Sigmoid colon (tissue), 7 donors: ENCODE results near the gene IL1RAPL2. TPM values are rescaled to one million over a fixed set of nuclear protein-coding genes. Genes with fewer than 3 reads are reported as not detected.

Source experiments
- DNase-seq: peaks from one replicate; pipeline ENCODE4 v3.0.0-alpha.2; 2019
- H3K27ac ChIP-seq, 4 donors: fragments of 200-600 bp; sonication (generic); one replicate each; pipeline ENCODE4 v1.5.1; 2016 to 2019; ENCODE audit warnings: mild to moderate bottlenecking in 1 of 4
- H3K27me3 ChIP-seq, 3 donors: fragments of 200-600 bp; sonication (generic); one replicate each; pipeline ENCODE4 v1.5.1; 2019; ENCODE audit warnings: mild to moderate bottlenecking in 1 of 3
- H3K36me3 ChIP-seq, 4 donors: fragments of 200-600 bp; sonication (generic); one replicate each; pipeline ENCODE4 v1.5.1; 2016 to 2019
- H3K4me1 ChIP-seq, 4 donors: fragments of 200-600 bp; sonication (generic); one replicate each; pipeline ENCODE4 v1.5.1; 2017 to 2019
- H3K4me3 ChIP-seq, 4 donors: fragments of 200-600 bp; sonication (generic); one replicate each; pipeline ENCODE4 v1.5.1; 2017 to 2019; ENCODE audit warnings: mild to moderate bottlenecking in 2 of 4, moderate library complexity in 1 of 4
- H3K9me3 ChIP-seq, 4 donors: fragments of 200-600 bp in 3 of 4; sonication (generic) in 3 of 4; one replicate each; pipeline versions ENCODE4 v1.5.1 to v1.6.1; 2013 to 2019
- EP300 ChIP-seq, 4 donors: sonication (generic); formaldehyde crosslinking; IDR thresholded peaks; one replicate each; pipeline ENCODE4 v1.6.1; 2017; ENCODE audit warnings: antibody characterized with exemption in 4 of 4
- POLR2A ChIP-seq, 2 donors: fragments of 450-650 bp; IDR thresholded peaks; one replicate each; pipeline ENCODE4 v1.6.1; 2016; ENCODE audit warnings: antibody characterized with exemption in 2 of 2, mild to moderate bottlenecking in 2 of 2, moderate library complexity in 2 of 2
- POLR2AphosphoS5 ChIP-seq, 4 donors: sonication (generic); formaldehyde crosslinking; IDR thresholded peaks; one replicate each; pipeline ENCODE4 v1.6.1; 2017; ENCODE audit warnings: antibody characterized with exemption in 4 of 4
- WGBS, 2 donors: extraction: QIAGEN DNeasy Blood & Tissue Kit; methylation state at CpG; one replicate each; pipeline ENCODE4 v1.1.7; 2013; 5-methylcytosine and 5-hydroxymethylcytosine counted together
- intact Hi-C: fragments of 100-400 bp; cut with DNase I; formaldehyde crosslinking; loops from one replicate; pipeline ENCODE4 v1.15.1; 2023
- polyA plus RNA-seq, 3 donors: library from polyadenylated mRNA; stranded (reverse); fragments of 200-250 nt; gene quantifications; one replicate each; pipeline ENCODE4 v1.2.3, GENCODE V29; 2013
- total RNA-seq, 4 donors: library from RNA; depleted of rRNA; stranded (reverse); fragments of >200 nt; gene quantifications; one replicate each; pipeline ENCODE4 v1.1.0, GENCODE V29; 2016
- TF ChIP-seq, protein P1 (sequence below), 4 experiments: fragments of 450-650 bp in 3 of 4; fragments of 200-600 bp in 1 of 4; IDR thresholded peaks; one replicate each; pipeline ENCODE4 v1.5.1; 2016 to 2019; ENCODE audit warnings: antibody characterized with exemption in 4 of 4, mild to moderate bottlenecking in 3 of 4, moderate library complexity in 2 of 4
- donor health status: healthy with polysubstance abuse.
- donor health status: Bipolar disorder and iron deficiency.
- donor health status: healthy.

IL1RAPL2 gene
- total and polyA plus RNA-seq, 7 donors, result 0.01 to 1.1 (median 0.79) TPM; not detected in 3

- no peaks in the 10 kb centered on the region for H3K36me3 ChIP-seq
- H3K27me3 ChIP-seq, result no peaks in the 10 kb centered on the region
- no peak overlapping the region for H3K4me3 ChIP-seq
- no peaks in the 10 kb centered on the region for H3K9me3 ChIP-seq
- no peak for TF ChIP-seq POLR2A (IDR thresholded peaks at IDR 0.05)
- TF ChIP-seq, protein P1, sequence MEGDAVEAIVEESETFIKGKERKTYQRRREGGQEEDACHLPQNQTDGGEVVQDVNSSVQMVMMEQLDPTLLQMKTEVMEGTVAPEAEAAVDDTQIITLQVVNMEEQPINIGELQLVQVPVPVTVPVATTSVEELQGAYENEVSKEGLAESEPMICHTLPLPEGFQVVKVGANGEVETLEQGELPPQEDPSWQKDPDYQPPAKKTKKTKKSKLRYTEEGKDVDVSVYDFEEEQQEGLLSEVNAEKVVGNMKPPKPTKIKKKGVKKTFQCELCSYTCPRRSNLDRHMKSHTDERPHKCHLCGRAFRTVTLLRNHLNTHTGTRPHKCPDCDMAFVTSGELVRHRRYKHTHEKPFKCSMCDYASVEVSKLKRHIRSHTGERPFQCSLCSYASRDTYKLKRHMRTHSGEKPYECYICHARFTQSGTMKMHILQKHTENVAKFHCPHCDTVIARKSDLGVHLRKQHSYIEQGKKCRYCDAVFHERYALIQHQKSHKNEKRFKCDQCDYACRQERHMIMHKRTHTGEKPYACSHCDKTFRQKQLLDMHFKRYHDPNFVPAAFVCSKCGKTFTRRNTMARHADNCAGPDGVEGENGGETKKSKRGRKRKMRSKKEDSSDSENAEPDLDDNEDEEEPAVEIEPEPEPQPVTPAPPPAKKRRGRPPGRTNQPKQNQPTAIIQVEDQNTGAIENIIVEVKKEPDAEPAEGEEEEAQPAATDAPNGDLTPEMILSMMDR (IDR thresholded peaks at IDR 0.05), result no peak
- TF ChIP-seq EP300 (IDR thresholded peaks at IDR 0.05), result no peak
- TF ChIP-seq POLR2AphosphoS5 (IDR thresholded peaks at IDR 0.05), result no peak
- no peak for DNase-seq
- no peaks in the 10 kb centered on the region for H3K4me1 ChIP-seq
- 29 to 65% methylated on average over 3 of the region's 3 CpGs for WGBS, 2 donors
- intact Hi-C loops, result no loop called here
- no peak overlapping the region for H3K27ac ChIP-seq
These were observed 115.2 kb downstream of the IL1RAPL2 start for GRCh38 chrX:104681214-104681613.

DNA sequence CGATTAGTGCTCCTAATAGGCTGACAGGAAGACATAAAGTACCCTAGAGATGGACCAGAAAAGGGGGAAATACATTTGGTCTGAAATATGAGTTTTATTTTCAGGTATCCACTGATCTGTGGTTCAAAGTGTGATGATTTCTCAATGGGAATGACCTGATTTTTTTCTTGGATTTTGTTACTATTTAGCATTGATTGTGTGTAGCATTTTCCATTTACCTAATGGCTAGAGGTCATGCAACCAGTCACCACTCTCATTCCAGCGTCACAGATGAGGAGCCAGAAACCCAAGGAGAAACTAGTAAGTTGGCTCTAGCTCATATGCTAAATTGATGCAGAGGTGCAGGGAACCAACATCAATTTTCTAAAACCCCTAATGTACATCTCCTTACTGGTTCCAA, 118.1 kb downstream of the IL1RAPL2 start:
- no peak overlapping the region for H3K4me3 ChIP-seq
- 77 to 89% methylated on average over 2 of the region's 2 CpGs for WGBS, 2 donors
- no peaks in the 10 kb centered on the region for H3K4me1 ChIP-seq
- no peak for DNase-seq
- intact Hi-C loops, result no loop called here
- no peaks in the 10 kb centered on the region for H3K9me3 ChIP-seq
- TF ChIP-seq EP300 (IDR thresholded peaks at IDR 0.05) (no peak), POLR2A (IDR thresholded peaks at IDR 0.05) (no peak), POLR2AphosphoS5 (IDR thresholded peaks at IDR 0.05) (no peak)
- TF ChIP-seq, protein P1 (IDR thresholded peaks at IDR 0.05), result no peak
- H3K36me3 ChIP-seq, result no peaks in the 10 kb centered on the region
- H3K27me3 ChIP-seq, result no peaks in the 10 kb centered on the region
- no peak overlapping the region for H3K27ac ChIP-seq

- 84 to 90% methylated on average over 9 of the region's 9 CpGs for WGBS, 2 donors
- no peaks in the 10 kb centered on the region for H3K4me1 ChIP-seq
- H3K27me3 ChIP-seq, result no peaks in the 10 kb centered on the region
- no peak overlapping the region for H3K4me3 ChIP-seq
- no peaks in the 10 kb centered on the region for H3K9me3 ChIP-seq
- TF ChIP-seq EP300 (IDR thresholded peaks at IDR 0.05) (no peak), POLR2A (IDR thresholded peaks at IDR 0.05) (no peak), POLR2AphosphoS5 (IDR thresholded peaks at IDR 0.05) (no peak)
- TF ChIP-seq, protein P1 (IDR thresholded peaks at IDR 0.05), result no peak
- no peaks in the 10 kb centered on the region for H3K36me3 ChIP-seq
- DNase-seq, result no peak
- intact Hi-C loops, result no loop called here
- no peak overlapping the region for H3K27ac ChIP-seq
These were observed 129.6 kb downstream of the IL1RAPL2 start for GRCh38 chrX:104695593-104695992.

GRCh38 chrX:104696667-104697066, 130.7 kb downstream of the IL1RAPL2 start:
- H3K36me3 ChIP-seq, result no peaks in the 10 kb centered on the region
- intact Hi-C loops, result no loop called here
- H3K4me1 ChIP-seq, result no peaks in the 10 kb centered on the region
- TF ChIP-seq POLR2AphosphoS5 (IDR thresholded peaks at IDR 0.05) (no peak), POLR2A (IDR thresholded peaks at IDR 0.05) (no peak), EP300 (IDR thresholded peaks at IDR 0.05) (no peak)
- TF ChIP-seq, protein P1 (IDR thresholded peaks at IDR 0.05), result no peak
- no peak for DNase-seq
- no peaks in the 10 kb centered on the region for H3K27me3 ChIP-seq
- no peak overlapping the region for H3K27ac ChIP-seq
- no peaks in the 10 kb centered on the region for H3K9me3 ChIP-seq
- no peak overlapping the region for H3K4me3 ChIP-seq
- 5 to 19% methylated on average over 1 of the region's 1 CpG for whole genome bisulfite sequencing, 2 donors

GRCh38 chrX:104697294-104697693, 131.3 kb downstream of the IL1RAPL2 start:
- no peak for DNase-seq
- Histone ChIP-seq H3K4me3 (no peak overlapping the region), H3K27me3 (no peaks in the 10 kb centered on the region), H3K36me3 (no peaks in the 10 kb centered on the region), H3K4me1 (no peaks in the 10 kb centered on the region), H3K27ac (no peak overlapping the region), H3K9me3 (no peaks in the 10 kb centered on the region)
- intact Hi-C loops, result no loop called here
- TF ChIP-seq EP300 (IDR thresholded peaks at IDR 0.05) (no peak), POLR2AphosphoS5 (IDR thresholded peaks at IDR 0.05) (no peak)
- TF ChIP-seq, protein P1 (IDR thresholded peaks at IDR 0.05), result no peak
